Stimulated activated naive CD4-positive, alpha-beta T cell treated with Interleukin-2 at 50 U/mL for 16 hours (primary cell): ENCODE data around the gene PTBP1.

Source experiments
- DNase-seq: peaks from one replicate; lab custom pipeline; 2025; lab: John Stamatoyannopoulos, UW

The PTBP1 gene

DNA sequence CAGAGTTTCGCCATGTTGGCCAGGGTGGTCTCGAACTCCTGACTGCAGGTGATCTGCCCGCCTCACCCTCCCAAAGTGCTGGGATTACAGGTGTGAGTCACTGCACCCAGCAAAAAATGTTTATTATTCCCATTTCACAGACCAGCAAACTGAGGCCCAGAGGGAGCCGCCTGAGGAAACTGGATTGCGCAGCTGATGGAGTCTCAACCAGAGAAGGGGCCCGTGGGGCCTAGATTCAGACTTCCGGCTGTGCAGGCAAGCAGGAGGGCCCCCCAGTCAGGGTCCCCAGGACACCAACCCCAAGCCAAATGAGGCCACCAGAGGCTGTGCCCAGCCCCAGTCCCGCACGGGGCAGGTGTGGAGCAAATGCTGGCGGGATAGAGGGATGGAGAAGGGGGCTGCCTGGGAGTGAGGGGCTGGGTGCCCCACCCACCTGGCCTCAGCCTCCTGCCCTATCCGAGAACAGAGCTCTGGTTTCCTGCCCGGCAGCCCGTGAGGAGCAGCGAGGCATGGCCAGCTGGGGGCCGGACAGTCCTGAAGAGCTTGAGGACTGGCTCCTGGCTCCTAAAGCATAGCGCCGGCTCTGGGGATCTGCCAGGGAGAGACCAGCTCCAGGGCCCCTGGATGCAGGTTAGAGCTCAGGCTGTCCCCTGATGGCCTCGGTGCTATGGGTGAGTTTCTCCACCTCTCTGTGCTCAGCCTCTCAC is 24.4 kb upstream of the PTBP1 start:
- no peak for DNase-seq

GRCh38 chr19:776549-776948 is 20.7 kb upstream of the PTBP1 start:
- DNase-seq: no peak

GRCh38 chr19:778910-779653 is 18.2 kb upstream of the PTBP1 start:
- no peak for DNase-seq

- DNase-seq: no peak
These were observed 16.3 kb upstream of the PTBP1 start for GRCh38 chr19:780935-781334.

GRCh38 chr19:781800-782184 is 15.5 kb upstream of the PTBP1 start:
- no peak for DNase-seq

GRCh38 chr19:782185-782877 is 14.9 kb upstream of the PTBP1 start:
- no peak for DNase-seq

- no peak for DNase-seq
These were observed 14.2 kb upstream of the PTBP1 start for GRCh38 chr19:782878-783668.

DNA sequence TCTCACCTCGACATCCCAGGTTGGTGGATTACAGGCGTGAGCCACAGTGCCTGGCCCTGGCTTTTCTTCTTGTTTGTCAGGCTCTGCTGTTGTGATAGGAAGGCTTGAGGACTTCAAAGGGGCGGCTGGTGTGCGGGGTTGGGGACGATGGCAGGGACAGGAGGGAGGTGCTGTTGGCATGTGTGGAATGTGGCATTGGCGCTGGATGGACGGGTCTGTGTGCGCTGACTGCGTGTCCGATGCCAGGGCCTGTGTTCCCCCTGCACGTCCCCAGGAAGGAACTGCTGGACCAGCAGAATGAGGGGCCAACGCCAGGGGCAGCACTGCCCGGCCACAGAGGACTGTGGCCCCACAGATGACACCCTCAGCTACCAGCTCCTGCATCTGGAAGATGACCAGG is 12.7 kb upstream of the PTBP1 start:
- no peak for DNase-seq

DNA sequence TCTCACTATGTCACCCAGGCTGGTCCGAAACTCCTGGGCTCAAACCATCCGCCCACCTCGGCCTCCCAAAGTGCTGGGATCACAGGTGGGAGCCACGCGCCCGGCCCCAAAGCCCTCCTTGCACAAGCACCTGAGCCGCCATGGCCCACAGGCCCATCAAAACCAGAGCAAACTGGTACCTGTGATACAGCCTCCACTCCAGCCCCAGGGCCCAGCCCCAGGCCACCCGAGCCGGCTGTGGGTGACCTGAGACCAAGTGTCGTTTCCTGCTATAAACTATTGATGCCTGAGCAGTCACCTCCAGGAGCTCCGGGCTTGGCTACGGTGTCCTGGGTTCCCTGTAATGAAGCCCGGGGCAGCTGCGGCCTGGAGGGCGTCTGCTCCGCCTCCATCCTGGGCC is 9.7 kb upstream of the PTBP1 start:
- DNase-seq: no peak

DNA sequence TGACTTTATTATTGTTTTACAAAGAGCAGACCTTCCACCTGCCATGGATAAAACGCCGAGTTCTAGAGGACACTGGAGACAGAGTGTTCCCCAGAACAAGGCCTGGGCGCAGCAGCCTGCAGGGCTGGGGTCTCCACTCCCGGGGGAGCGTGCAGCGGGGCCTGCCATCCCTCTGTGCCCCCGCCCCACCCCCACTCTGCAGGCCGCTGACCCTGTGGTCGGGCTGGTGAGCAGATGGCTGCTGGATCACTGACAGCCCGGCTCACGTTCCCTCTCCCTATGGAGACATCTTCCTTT is 8.6 kb upstream of the PTBP1 start:
- no peak for DNase-seq

GRCh38 chr19:788983-789700 is 8.1 kb upstream of the PTBP1 start:
- DNase-seq: no peak

- DNase-seq: no peak
These were observed 7.6 kb upstream of the PTBP1 start for GRCh38 chr19:789701-790060.

- no peak for DNase-seq
These were observed 6.2 kb upstream of the PTBP1 start for GRCh38 chr19:791007-791566.

- DNase-seq: no peak
These were observed 5.5 kb upstream of the PTBP1 start for GRCh38 chr19:791567-792305.

GRCh38 chr19:792306-792885 is 4.9 kb upstream of the PTBP1 start:
- DNase-seq: no peak

DNA sequence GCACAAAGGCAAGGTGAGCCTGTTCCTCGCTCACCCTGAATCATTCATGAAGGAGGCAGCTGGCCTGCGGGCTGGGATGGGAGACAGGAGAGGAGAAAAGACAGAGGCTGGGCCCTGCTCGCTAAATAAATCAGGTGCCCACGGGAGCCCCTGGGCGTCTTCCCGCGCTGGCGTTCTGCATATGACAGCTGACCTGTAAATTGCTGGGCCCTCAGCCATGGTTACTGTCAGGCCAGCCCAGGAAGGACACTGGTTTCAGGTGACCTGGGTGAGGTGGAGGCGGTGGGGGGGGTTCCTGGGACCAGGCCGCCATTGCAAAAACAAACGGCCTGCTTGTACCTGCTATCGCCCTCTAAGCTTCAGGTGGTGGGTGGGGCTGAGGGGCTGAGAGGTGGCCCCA is 3.4 kb upstream of the PTBP1 start:
- DNase-seq: no peak

DNA sequence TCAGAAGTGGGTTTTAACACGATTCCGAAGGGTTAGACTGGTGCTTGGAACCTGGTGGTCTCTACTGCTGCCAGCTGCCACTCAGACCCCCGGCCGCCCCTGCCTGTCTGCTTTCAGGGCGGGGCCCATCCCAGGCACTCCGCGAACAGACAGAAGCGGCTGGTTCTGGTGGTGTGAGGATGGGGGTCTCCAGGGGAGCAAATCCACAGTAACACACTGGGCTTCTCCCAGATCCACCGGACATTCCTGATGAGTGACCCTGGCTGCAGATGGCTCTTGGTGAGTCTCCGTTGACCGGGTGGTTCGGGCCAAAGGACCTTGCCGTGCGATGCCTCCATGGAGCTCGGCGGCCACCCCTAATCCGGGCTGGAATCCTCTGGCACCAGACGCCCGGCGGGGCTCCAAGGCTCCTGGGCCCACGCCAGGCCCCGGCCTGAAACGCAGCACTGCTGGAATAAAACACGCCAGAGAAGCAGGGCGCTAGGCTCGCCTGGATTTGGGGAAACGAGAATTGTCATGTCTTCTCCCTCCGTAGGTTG is 2.1 kb upstream of the PTBP1 start:
- no peak for DNase-seq

GRCh38 chr19:795691-796581 is 1.3 kb upstream of the PTBP1 start:
- DNase-seq: no peak
